Activated CD8-positive, alpha-beta memory T cell treated with anti-CD3 and anti-CD28 coated beads, Interleukin-2, amount 10 ng/mL, durations not matched to agents 7 days and 5 days (primary cell): Measurements from ENCODE around the gene SLAMF8. TPM values are rescaled to one million over a fixed set of nuclear protein-coding genes. Genes with fewer than 3 reads are reported as not detected.

Source experiments
- ATAC-seq: fragments of 150-1000 bp; cut with Tn5 transposase; one replicate; pipeline ENCODE4 v1.10.0; 2021; ENCODE audit warnings: moderate library complexity
- CTCF ChIA-PET: fragments of 350-600 bp; sonication (Branson Sonifier 250); formaldehyde crosslinking; loops from one replicate; lab custom pipeline; 2021; ENCODE audit warnings: antibody characterized with exemption; lab: Charles Lee
- DNase-seq: peaks from one replicate; pipeline ENCODE4 v3.0.0-alpha.2; 2020
- H3K27ac Mint-ChIP-seq: one replicate; pipeline ENCODE4 v1.8.0; 2021; ENCODE audit warnings: mild to moderate bottlenecking, mixed read lengths
- H3K27me3 Mint-ChIP-seq: one replicate; pipeline ENCODE4 v1.8.0; 2021; ENCODE audit warnings: mixed read lengths
- H3K36me3 Mint-ChIP-seq: one replicate; pipeline ENCODE4 v1.8.0; 2021; ENCODE audit warnings: mild to moderate bottlenecking, mixed read lengths
- H3K4me1 Mint-ChIP-seq: one replicate; pipeline ENCODE4 v1.8.0; 2021; ENCODE audit warnings: mixed read lengths
- H3K4me3 Mint-ChIP-seq: one replicate; pipeline ENCODE4 v1.8.0; 2021; ENCODE audit warnings: mild to moderate bottlenecking, moderate library complexity, mixed read lengths
- H3K9me3 Mint-ChIP-seq: one replicate; pipeline ENCODE4 v1.8.0; 2022; ENCODE audit warnings: low read depth, mixed read lengths
- total RNA-seq, 2 experiments: library from RNA; stranded (reverse); gene quantifications; one replicate each; pipeline ENCODE4 v1.2.3, GENCODE V29; 2021

Gene SLAMF8
- total RNA-seq, 2 experiments from 2014 or later, result 0.70 to 1.5 TPM

DNA sequence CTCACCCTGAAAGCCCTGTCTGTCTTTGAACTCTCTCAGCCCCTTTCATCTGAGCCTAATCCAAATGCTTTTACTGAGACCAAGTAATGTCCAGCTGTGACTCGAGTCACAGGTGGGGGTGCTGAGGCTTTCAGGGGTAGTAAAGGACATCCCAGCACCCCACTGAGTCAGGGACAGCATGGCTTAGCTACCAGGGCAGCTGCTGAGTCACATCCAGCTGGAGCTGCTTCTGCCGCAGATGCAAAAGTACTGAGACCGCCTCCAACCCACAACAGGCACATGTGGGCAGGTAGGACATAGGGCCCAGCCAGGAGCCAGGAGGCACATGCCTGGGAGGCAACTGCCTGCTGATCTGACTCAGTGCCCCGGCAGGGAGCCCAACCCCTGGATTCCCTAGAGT, 42.5 kb downstream of the SLAMF8 start:
- peak; percentile 74 for ATAC-seq
- Mint-ChIP-seq H3K4me1 (peaks cover 22% of the 10 kb centered on the region), H3K27ac (peak overlapping the region; percentile 3), H3K27me3 (peaks cover 3% of the 10 kb centered on the region), H3K4me3 (no peak overlapping the region), H3K36me3 (no peaks in the 10 kb centered on the region), H3K9me3 (no peaks in the 10 kb centered on the region)
- CTCF ChIA-PET, result interaction anchor here (1.7 to 4.3 kb wide), 4 partner anchors 22 to 139 kb away, joined by 4 to 29 read pairs (median 10); no protein-coding TSS in a partner anchor
- DNase-seq, result peak; percentile 68

DNA sequence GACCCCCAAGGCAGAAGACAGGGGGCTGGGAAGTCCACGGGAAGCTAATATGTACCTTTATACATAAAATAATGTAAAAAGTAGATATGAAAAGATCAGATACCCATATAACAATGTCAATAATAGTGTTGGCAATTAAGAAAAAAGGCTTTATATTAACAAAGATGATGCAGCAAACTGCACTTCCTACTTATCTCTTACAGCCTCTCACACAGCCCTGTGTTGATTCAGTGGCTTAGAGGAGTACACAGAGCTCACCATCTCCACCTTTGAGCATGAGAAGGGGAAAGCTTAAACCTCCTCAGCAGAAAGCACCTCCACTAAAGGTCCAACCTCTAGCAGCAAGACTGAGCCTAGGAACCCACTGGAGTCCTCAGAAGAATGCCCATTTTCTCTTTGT, 42.9 kb downstream of the SLAMF8 start:
- no peaks in the 10 kb centered on the region for H3K36me3 Mint-ChIP-seq
- peaks cover 3% of the 10 kb centered on the region for H3K27me3 Mint-ChIP-seq
- H3K27ac Mint-ChIP-seq, result no peak overlapping the region
- no peak for DNase-seq
- no peak overlapping the region for H3K4me3 Mint-ChIP-seq
- CTCF ChIA-PET, result interaction anchor here (1.7 to 4.3 kb wide), 4 partner anchors 21 to 138 kb away, joined by 4 to 29 read pairs (median 10); no protein-coding TSS in a partner anchor
- ATAC-seq, result no peak
- no peaks in the 10 kb centered on the region for H3K9me3 Mint-ChIP-seq
- peaks cover 22% of the 10 kb centered on the region for H3K4me1 Mint-ChIP-seq

DNA sequence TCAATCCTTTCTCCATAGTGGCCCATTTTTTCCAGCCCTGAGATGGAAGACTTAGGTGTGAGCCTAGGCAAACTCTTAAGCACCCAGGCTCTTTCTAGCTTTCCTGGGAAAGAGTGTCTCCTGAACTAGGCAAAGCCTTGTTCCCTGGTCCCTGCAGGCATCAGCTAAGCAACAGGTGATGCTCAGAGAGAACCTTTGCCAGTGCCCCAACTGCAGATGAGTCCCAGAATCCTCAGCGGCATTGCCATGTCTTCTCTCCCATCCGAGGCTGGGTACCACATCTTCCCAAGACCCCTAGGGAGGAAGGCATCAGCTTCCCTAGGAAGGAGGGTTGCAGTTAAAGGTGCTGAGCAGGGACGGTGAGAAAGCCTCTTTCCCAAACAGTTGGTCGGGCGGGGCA, 44.0 kb downstream of the SLAMF8 start:
- H3K36me3 Mint-ChIP-seq, result no peaks in the 10 kb centered on the region
- H3K27ac Mint-ChIP-seq, result no peak overlapping the region
- no peak overlapping the region for H3K4me3 Mint-ChIP-seq
- no peaks in the 10 kb centered on the region for H3K9me3 Mint-ChIP-seq
- peaks cover 3% of the 10 kb centered on the region for H3K27me3 Mint-ChIP-seq
- CTCF ChIA-PET, result interaction anchor here (1.7 to 4.3 kb wide), 4 partner anchors 20 to 137 kb away, joined by 4 to 29 read pairs (median 10); no protein-coding TSS in a partner anchor
- ATAC-seq (no peak), DNase-seq (no peak)
- peaks cover 22% of the 10 kb centered on the region for H3K4me1 Mint-ChIP-seq

DNA sequence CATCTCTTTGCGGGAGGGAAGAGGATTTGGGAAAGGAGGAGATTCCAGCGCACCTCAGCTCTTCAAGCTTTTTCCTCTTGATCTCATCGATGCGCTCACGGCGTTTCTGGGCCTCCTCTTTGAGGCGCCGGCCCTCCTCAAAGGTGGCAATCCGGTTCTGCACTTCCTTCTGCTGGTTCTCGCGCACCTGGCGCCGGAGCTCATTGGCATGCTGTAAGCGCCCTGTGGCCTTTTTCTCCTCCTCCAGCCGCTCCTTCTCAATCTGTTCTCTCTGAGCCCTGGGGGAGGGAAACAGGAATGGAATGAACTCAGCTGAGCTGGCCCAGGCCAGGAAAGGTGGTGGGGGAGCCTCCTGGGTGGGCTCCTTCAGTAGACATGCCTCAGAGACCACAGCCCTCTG, 46.2 kb downstream of the SLAMF8 start:
- CTCF ChIA-PET, result interaction anchor here (0.9 to 2.5 kb wide), 6 partner anchors 19 to 135 kb away, joined by 3 to 16 read pairs (median 4); partner anchors contain the start of gene DUSP23
- DNase-seq (no peak), ATAC-seq (no peak)
- no peak overlapping the region for H3K27ac Mint-ChIP-seq
- no peak overlapping the region for H3K4me3 Mint-ChIP-seq
- no peaks in the 10 kb centered on the region for H3K9me3 Mint-ChIP-seq
- no peaks in the 10 kb centered on the region for H3K27me3 Mint-ChIP-seq
- H3K36me3 Mint-ChIP-seq, result no peaks in the 10 kb centered on the region
- peaks cover 13% of the 10 kb centered on the region for H3K4me1 Mint-ChIP-seq

DNA sequence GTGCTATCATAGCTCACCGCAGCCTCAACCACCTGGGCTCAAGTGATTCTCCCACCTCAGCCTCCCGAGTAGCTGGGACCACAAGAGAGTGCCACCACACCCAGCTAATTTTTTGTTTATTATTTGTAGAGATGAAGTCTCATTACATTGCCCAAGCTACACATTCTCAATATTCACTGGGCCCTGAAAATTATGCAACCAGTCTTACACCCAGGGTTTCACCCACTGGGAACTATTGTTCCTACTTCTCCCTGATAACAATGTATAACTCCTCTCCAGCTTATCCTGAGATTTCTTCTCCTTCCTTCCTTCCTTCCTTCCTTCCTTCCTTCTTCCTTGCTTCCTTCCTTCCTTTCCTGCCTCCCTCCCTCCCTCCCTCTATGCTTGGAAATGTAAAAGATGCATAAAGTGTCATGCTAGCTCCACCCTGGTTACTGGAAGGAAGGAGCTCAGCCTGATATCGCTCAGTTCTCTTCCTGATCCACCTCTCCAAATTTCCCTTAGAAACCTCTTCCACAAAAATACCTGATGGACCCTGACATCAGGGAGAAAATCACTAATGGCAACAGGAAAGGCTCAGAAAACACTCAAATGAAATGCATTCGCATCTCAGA, 47.0 kb downstream of the SLAMF8 start:
- H3K27ac Mint-ChIP-seq, result no peak overlapping the region
- no peaks in the 10 kb centered on the region for H3K27me3 Mint-ChIP-seq
- DNase-seq (no peak), ATAC-seq (no peak)
- CTCF ChIA-PET, result interaction anchor here (0.9 to 2.5 kb wide), 4 partner anchors 18 to 75 kb away, joined by 3 to 16 read pairs (median 6); no protein-coding TSS in a partner anchor
- no peak overlapping the region for H3K4me3 Mint-ChIP-seq
- H3K9me3 Mint-ChIP-seq, result no peaks in the 10 kb centered on the region
- H3K36me3 Mint-ChIP-seq, result no peaks in the 10 kb centered on the region
- peaks cover 11% of the 10 kb centered on the region for H3K4me1 Mint-ChIP-seq

DNA sequence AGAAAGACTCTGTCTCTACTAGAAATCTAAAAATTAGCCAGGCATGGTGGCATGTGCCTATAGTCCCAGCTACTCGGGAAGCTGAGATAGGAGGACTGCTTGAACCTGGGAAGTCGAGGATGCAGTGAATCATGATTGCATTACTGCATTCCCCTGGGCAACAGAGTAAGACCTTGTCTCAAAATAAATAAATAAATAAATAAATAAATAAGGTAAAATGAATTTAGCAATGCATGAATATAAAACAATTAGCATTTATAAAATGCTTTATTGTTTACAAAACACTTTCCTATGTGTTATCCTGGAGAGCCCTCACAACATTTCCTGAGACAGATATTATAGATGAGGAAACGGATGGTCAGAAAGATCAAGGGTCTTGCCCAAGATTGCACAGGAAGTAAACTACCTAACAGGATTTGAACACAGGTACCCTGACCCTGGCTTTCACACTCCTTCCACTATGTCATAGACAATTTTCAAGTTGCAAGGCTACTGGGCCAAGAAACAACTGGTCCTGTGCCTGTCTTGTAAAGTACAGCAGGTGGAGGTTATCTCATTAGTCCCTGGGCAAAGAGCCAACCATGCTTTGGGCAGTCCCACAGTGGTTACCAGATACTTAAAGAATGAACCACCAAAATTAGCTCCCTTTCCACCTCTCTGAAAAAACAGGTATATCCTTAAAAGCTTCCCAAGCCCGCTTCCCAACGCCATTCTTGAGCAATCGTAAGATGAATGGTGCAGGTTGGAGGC, 51.2 kb downstream of the SLAMF8 start:
- no peak overlapping the region for H3K4me3 Mint-ChIP-seq
- no peaks in the 10 kb centered on the region for H3K27me3 Mint-ChIP-seq
- CTCF ChIA-PET, result interaction anchor here (1.1 to 5.3 kb wide), 4 partner anchors 9 to 79 kb away, joined by 3 to 34 read pairs (median 4); no protein-coding TSS in a partner anchor
- no peaks in the 10 kb centered on the region for H3K4me1 Mint-ChIP-seq
- DNase-seq (no peak), ATAC-seq (no peak)
- no peaks in the 10 kb centered on the region for H3K36me3 Mint-ChIP-seq
- no peaks in the 10 kb centered on the region for H3K9me3 Mint-ChIP-seq
- no peak overlapping the region for H3K27ac Mint-ChIP-seq

DNA sequence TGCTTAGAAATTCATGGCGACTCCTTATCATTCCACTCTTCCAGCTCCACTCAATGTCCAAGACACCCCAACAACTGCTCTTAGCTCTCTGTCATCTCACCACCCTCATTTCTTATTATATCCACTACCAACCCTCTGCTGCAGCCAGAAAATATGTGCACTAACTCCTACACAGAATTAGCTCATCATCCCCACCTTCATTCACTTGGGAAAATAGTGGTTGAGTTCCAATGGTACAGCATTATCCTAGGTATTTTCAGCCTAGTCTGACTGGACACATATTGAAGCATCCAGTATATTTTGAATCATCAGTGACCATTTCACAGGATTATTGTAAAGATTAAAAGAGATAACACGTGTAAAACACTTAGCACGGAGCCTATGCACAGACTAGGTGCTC, 52.5 kb downstream of the SLAMF8 start:
- no peaks in the 10 kb centered on the region for H3K9me3 Mint-ChIP-seq
- no peaks in the 10 kb centered on the region for H3K4me1 Mint-ChIP-seq
- H3K4me3 Mint-ChIP-seq, result no peak overlapping the region
- no peaks in the 10 kb centered on the region for H3K36me3 Mint-ChIP-seq
- ATAC-seq, result no peak
- H3K27me3 Mint-ChIP-seq, result no peaks in the 10 kb centered on the region
- DNase-seq, result no peak
- CTCF ChIA-PET, result interaction anchor here (1.1 to 5.3 kb wide), 4 partner anchors 8 to 81 kb away, joined by 3 to 34 read pairs (median 4); no protein-coding TSS in a partner anchor
- no peak overlapping the region for H3K27ac Mint-ChIP-seq

DNA sequence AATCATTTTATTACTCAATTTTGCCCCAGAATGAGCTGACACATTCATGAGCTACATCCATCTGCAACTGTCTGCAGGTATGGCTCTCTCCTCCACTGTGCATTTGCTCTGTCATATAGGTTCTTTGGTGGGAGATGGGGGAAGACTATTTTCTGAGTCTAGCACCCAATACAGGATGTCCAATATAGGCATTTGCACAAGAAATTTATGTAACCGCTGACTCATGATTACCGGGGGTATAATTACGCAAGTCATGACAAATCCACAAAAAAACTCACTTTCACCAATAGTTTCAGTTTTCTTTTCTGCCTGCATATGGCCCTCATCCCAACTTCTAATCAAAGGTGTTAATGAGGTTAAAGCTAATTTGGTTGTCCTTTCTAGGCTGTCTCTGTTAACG, 53.3 kb downstream of the SLAMF8 start:
- H3K27ac Mint-ChIP-seq, result no peak overlapping the region
- no peak overlapping the region for H3K4me3 Mint-ChIP-seq
- CTCF ChIA-PET, result interaction anchor here (1.8 to 5.3 kb wide), 5 partner anchors 11 to 127 kb away, joined by 4 to 34 read pairs (median 7); no protein-coding TSS in a partner anchor
- no peaks in the 10 kb centered on the region for H3K4me1 Mint-ChIP-seq
- no peaks in the 10 kb centered on the region for H3K27me3 Mint-ChIP-seq
- H3K9me3 Mint-ChIP-seq, result no peaks in the 10 kb centered on the region
- no peak for DNase-seq
- H3K36me3 Mint-ChIP-seq, result no peaks in the 10 kb centered on the region
- ATAC-seq, result no peak

DNA sequence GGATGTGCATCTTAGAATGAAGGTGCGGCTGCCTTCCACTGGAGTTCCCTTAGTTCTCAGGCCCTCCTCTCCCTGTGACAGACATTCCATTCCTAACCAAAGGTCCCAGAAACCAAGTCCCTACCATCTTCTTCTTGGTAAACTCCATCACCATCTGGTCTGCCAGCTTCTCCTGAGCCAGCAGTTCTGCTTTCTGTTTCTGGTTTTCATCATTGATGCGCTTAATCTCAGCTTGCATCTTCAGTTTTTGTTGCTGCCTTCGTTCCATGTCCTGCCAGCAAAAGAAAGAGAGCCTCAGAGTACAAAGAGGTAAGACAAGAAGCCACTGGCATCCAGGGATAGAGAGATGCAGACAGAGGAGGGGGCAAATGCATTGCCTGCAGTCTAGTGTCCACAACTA, 53.8 kb downstream of the SLAMF8 start:
- no peak for ATAC-seq

DNA sequence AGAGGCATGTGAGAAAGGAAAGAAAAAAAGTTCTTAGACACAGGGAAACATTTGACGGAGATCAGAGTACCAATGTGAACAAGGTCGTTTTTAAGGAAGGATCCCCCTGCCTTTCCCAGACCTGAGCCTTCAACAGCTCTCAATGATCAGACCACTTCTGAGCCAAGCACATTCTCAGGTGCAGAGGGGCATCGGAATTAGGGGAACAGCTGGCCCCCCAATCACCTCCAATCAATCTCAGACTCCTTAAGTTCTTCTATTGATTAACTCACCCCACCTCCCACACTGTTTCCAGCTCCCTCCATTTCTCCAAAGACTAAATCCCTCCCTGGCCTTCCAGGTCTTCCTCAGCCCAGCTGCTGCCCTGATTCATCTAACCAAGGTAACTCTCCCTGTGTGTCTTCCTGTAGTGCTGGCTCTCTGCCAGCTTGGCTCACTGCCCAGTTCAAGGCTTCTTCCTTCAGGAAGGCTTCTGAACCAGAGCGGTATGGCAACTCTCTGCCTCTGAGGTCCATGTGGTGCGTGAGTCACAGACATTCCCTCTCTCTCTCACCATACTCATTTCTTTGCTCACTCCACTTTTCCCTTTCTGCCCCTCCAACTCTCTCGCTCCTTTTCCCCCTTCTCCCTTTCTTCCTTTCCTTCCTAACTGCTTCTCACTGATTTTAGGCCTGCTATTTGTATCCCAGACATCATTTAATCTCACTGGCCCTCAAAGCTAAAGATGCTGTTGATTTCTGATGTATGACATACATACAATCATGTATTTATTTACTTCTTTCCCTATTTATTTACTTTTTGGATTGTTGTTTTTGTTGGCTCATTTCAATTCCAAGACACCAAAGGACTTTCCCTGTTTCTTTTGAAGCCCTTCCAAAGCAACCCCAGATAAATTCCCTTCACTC, 55.2 kb downstream of the SLAMF8 start:
- DNase-seq, result no peak
- Mint-ChIP-seq H3K4me1 (no peaks in the 10 kb centered on the region), H3K36me3 (no peaks in the 10 kb centered on the region), H3K4me3 (no peak overlapping the region), H3K27me3 (no peaks in the 10 kb centered on the region), H3K27ac (no peak overlapping the region), H3K9me3 (no peaks in the 10 kb centered on the region)
- ATAC-seq, result no peak
- CTCF ChIA-PET, result interaction anchor here (2.3 to 5.3 kb wide), 2 partner anchors 9 to 83 kb away, joined by 11 to 34 read pairs; no protein-coding TSS in a partner anchor

More for the DNA sequence above, 53.8 kb downstream of the SLAMF8 start:
- no peak overlapping the region for H3K27ac Mint-ChIP-seq
- CTCF ChIA-PET, result interaction anchor here (1.8 to 5.3 kb wide), 5 partner anchors 11 to 127 kb away, joined by 4 to 34 read pairs (median 7); no protein-coding TSS in a partner anchor
- H3K27me3 Mint-ChIP-seq, result no peaks in the 10 kb centered on the region
- H3K9me3 Mint-ChIP-seq, result no peaks in the 10 kb centered on the region
- H3K36me3 Mint-ChIP-seq, result no peaks in the 10 kb centered on the region
- no peaks in the 10 kb centered on the region for H3K4me1 Mint-ChIP-seq
- H3K4me3 Mint-ChIP-seq, result no peak overlapping the region
- no peak for DNase-seq

DNA sequence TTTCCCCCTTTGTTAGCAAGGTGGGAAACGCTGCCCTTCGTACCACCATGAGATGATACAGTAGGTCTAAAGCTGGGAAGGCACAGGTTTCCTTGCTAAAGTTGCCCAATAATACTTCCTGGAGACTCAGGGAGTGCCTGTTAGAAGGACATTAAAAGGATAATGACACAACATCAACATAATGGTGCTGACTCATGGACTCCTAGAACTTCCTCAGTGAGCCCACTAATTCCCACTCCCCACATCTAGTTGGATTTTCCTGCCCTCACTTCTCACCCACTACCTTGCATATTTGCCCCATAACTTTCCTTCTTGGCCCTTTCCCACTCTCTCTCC, 55.8 kb downstream of the SLAMF8 start:
- Mint-ChIP-seq H3K27me3 (no peaks in the 10 kb centered on the region), H3K9me3 (no peaks in the 10 kb centered on the region), H3K27ac (no peak overlapping the region), H3K4me3 (no peak overlapping the region), H3K36me3 (no peaks in the 10 kb centered on the region), H3K4me1 (no peaks in the 10 kb centered on the region)
- ATAC-seq, result no peak
- no peak for DNase-seq
- CTCF ChIA-PET, result interaction anchor here (5.3 kb wide), 1 partner anchor 9 kb away, joined by 34 read pairs; no protein-coding TSS in a partner anchor

DNA sequence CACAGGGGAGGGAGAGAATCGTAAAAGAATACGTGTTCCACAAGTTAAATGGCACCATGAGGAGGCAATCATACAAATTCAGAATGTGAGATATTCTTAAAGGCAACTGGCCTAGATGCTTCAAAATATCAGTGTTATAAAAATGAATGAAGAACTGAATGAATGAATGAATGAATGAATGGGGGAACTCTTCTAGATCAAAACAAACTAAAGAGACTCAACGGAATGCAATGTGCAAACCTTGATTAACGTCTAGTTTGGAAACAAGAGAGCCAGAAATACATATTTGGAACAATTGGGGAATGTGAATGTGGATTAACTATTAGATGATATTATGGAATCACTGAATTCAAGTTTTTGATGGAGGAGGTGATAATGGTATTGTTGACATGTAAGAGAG, 56.5 kb downstream of the SLAMF8 start:
- H3K27me3 Mint-ChIP-seq, result no peaks in the 10 kb centered on the region
- H3K9me3 Mint-ChIP-seq, result no peaks in the 10 kb centered on the region
- CTCF ChIA-PET, result no interaction called here
- ATAC-seq, result no peak
- H3K4me3 Mint-ChIP-seq, result no peak overlapping the region
- no peaks in the 10 kb centered on the region for H3K4me1 Mint-ChIP-seq
- H3K27ac Mint-ChIP-seq, result no peak overlapping the region
- H3K36me3 Mint-ChIP-seq, result no peaks in the 10 kb centered on the region
- no peak for DNase-seq
